Endothelial cell of umbilical vein (primary cell): ENCODE results near the gene TIMM29. TPM values are rescaled to one million over a fixed set of nuclear protein-coding genes. Genes with fewer than 3 reads are reported as not detected.

Source experiments
- BruUV-seq: library from RNA; stranded (reverse); fragments of 400-500 nt; replicated peaks from 2 replicates; lab custom pipeline; 2021; lab: Mats Ljungman, UMichigan
- CTCF ChIA-PET: fragments of 300-600, 350-600 bp; sonication (Branson Sonifier 250); formaldehyde crosslinking; loops from one replicate; lab custom pipeline; 2021; ENCODE audit warnings: antibody characterized with exemption, inconsistent platforms; lab: Charles Lee
- POLR2A ChIA-PET: fragments of 300-600, 350-600 bp; sonication (Branson Sonifier 250); formaldehyde crosslinking; loops from one replicate; lab custom pipeline; 2021; ENCODE audit warnings: antibody characterized with exemption, inconsistent platforms; lab: Charles Lee
- DNase-seq: peaks from one replicate; pipeline ENCODE4 v3.0.0-alpha.2; 2011; ENCODE audit warnings: low read depth, low spot score
- FAIRE-seq: peaks from 2 replicates; lab custom pipeline; 2011; peaks lifted over from hg19 to GRCh38; lab: Jason Lieb, UNC
- H2AFZ ChIP-seq: 2 replicates; pipeline ENCODE4 v1.6.0; 2012; ENCODE audit warnings: low read depth, low read length, control low read depth, inconsistent platforms
- H3K27ac ChIP-seq: 2 replicates; pipeline ENCODE4 v1.5.1; 2011; ENCODE audit warnings: low read depth, mild to moderate bottlenecking, control low read depth, low read length, moderate library complexity; ENCODE audit not compliant: insufficient read depth
- H3K27me3 ChIP-seq, 2 experiments: 2 replicates each; pipeline versions ENCODE4 v1.6.0 to v1.6.1; 2011; ENCODE audit warnings: low read length in 2 of 2, mixed read lengths in 1 of 2; ENCODE audit not compliant: control insufficient read depth in 2 of 2, insufficient read depth in 2 of 2
- H3K36me3 ChIP-seq, 2 experiments: 2 replicates in 1 of 2; 3 replicates in 1 of 2; pipeline ENCODE4 v1.5.1; 2011; ENCODE audit warnings: low read length in 2 of 2, mild to moderate bottlenecking in 1 of 2, moderate library complexity in 1 of 2; ENCODE audit not compliant: control insufficient read depth in 2 of 2, insufficient read depth in 2 of 2; ENCODE audit errors: extremely low read depth in 1 of 2
- H3K4me1 ChIP-seq: 3 replicates; pipeline ENCODE4 v1.5.1; 2011; ENCODE audit warnings: mild to moderate bottlenecking, low read length; ENCODE audit not compliant: control insufficient read depth, insufficient read depth; ENCODE audit errors: extremely low read depth
- H3K4me2 ChIP-seq: 2 replicates; pipeline ENCODE4 v1.6.1; 2011; ENCODE audit warnings: low read length, control low read depth, mixed read lengths; ENCODE audit not compliant: insufficient read depth
- H3K4me3 ChIP-seq, 3 experiments: fragments of 200-600 bp in 1 of 3; sonication (generic), shearing (Covaris generic) in 1 of 3; replicated peaks in 1 of 3; 2 replicates each; pipeline ENCODE4 v1.5.1; 2011 to 2016; ENCODE audit warnings: control low read depth in 3 of 3, low read length in 3 of 3, mild to moderate bottlenecking in 2 of 3, inconsistent platforms in 1 of 3, low read depth in 1 of 3, moderate library complexity in 1 of 3; ENCODE audit not compliant: insufficient read depth in 1 of 3
- H3K79me2 ChIP-seq: 2 replicates; pipeline ENCODE4 v1.6.0; 2012; ENCODE audit warnings: low read length, inconsistent platforms; ENCODE audit not compliant: control insufficient read depth, insufficient read depth
- H3K9ac ChIP-seq: replicated peaks from 2 replicates; pipeline ENCODE3; 2011; ENCODE audit warnings: low read length, control low read depth; ENCODE audit not compliant: insufficient read depth; ENCODE audit errors: extremely low read depth
- H3K9me1 ChIP-seq: replicated peaks from 3 replicates; pipeline ENCODE4 v1.6.0; 2011; ENCODE audit warnings: mild to moderate bottlenecking, low read length; ENCODE audit not compliant: control insufficient read depth, insufficient read depth; ENCODE audit errors: extremely low read depth
- H3K9me3 ChIP-seq: replicated peaks from 2 replicates; pipeline ENCODE4 v1.5.1; 2012; ENCODE audit warnings: low read length, inconsistent platforms; ENCODE audit not compliant: control insufficient read depth, insufficient read depth
- H4K20me1 ChIP-seq: replicated peaks from 2 replicates; pipeline ENCODE3; 2011; ENCODE audit warnings: mild to moderate bottlenecking, low read length; ENCODE audit not compliant: control insufficient read depth, insufficient read depth; ENCODE audit errors: extremely low read depth
- FOS ChIP-seq: IDR thresholded peaks from 2 replicates; pipeline ENCODE4 v1.6.1; 2011; ENCODE audit warnings: mild to moderate bottlenecking, low read length, moderate library complexity, borderline replicate concordance; ENCODE audit not compliant: insufficient read depth
- GATA2 ChIP-seq: IDR thresholded peaks from 2 replicates; pipeline ENCODE4 v1.7.0; 2011; ENCODE audit warnings: low read depth, mild to moderate bottlenecking, moderate library complexity, mixed read lengths, low read length; ENCODE audit not compliant: insufficient read length, insufficient read depth
- JUN ChIP-seq: IDR thresholded peaks from 2 replicates; pipeline ENCODE4 v1.6.1; 2011; ENCODE audit warnings: borderline replicate concordance, low read depth; ENCODE audit not compliant: insufficient read length, insufficient read depth
- MYC ChIP-seq: IDR thresholded peaks from one replicate; pipeline ENCODE4 v1.6.1; 2011; ENCODE audit warnings: mild to moderate bottlenecking, low read depth, low read length
- POLR2A ChIP-seq: IDR thresholded peaks from 2 replicates; pipeline ENCODE4 v1.6.1; 2012; ENCODE audit warnings: low read depth, mild to moderate bottlenecking, control low read depth, low read length
- POLR2AphosphoS5 ChIP-seq: IDR thresholded peaks from 2 replicates; pipeline ENCODE4 v1.6.1; 2012; ENCODE audit warnings: low read depth, mild to moderate bottlenecking, control low read depth, low read length, moderate library complexity; ENCODE audit not compliant: insufficient read depth
- dilution Hi-C: fragments of 300-500 bp; cut with MboI; formaldehyde crosslinking; loops from one replicate; pipeline ENCODE4 v1.15.0; 2019; ENCODE audit warnings: low sequenced_read_pairs; ENCODE audit not compliant: extremely low pct_ligation_motif_present
- intact Hi-C: fragments of 100-400 bp; cut with micrococcal nuclease; formaldehyde crosslinking; loops from one replicate; pipeline ENCODE4 v1.10.0; 2022
- polyA plus RNA-seq, 4 experiments: library from polyadenylated mRNA; depleted of rRNA in 3 of 4; stranded (reverse) in 3 of 4; unstranded in 1 of 4; fragments of >200 nt; gene quantifications; 2 replicates each; pipeline versions ENCODE4 v1.2.1 to v1.2.3, GENCODE V29; 2011 to 2012; ENCODE audit warnings: missing spikeins in 1 of 4
- total RNA-seq: library from RNA; stranded (reverse); gene quantifications from 2 replicates; pipeline ENCODE4 v1.2.3, GENCODE V29; 2021
- TF ChIP-seq, protein P1 (sequence below), 2 donors: IDR thresholded peaks; 1 replicate in 1 of 2; 2 replicates in 1 of 2; pipeline ENCODE4 v1.5.1; 2011; ENCODE audit warnings: low read length in 2 of 2, mild to moderate bottlenecking in 2 of 2, moderate library complexity in 2 of 2, control low read depth in 1 of 2, inconsistent platforms in 1 of 2, low read depth in 1 of 2; ENCODE audit not compliant: insufficient read depth in 1 of 2; ENCODE audit errors: extremely low read depth in 1 of 2
- TF ChIP-seq, protein P2 (sequence below): IDR thresholded peaks from 2 replicates; pipeline ENCODE4 v1.6.1; 2011; ENCODE audit not compliant: insufficient read depth, insufficient read length

The TIMM29 gene
- total and polyA plus RNA-seq, 2 donors (not counting 3 experiments of a cell fraction or from before 2014, with no cell fraction given) = 10.7 to 20.6 TPM

DNA sequence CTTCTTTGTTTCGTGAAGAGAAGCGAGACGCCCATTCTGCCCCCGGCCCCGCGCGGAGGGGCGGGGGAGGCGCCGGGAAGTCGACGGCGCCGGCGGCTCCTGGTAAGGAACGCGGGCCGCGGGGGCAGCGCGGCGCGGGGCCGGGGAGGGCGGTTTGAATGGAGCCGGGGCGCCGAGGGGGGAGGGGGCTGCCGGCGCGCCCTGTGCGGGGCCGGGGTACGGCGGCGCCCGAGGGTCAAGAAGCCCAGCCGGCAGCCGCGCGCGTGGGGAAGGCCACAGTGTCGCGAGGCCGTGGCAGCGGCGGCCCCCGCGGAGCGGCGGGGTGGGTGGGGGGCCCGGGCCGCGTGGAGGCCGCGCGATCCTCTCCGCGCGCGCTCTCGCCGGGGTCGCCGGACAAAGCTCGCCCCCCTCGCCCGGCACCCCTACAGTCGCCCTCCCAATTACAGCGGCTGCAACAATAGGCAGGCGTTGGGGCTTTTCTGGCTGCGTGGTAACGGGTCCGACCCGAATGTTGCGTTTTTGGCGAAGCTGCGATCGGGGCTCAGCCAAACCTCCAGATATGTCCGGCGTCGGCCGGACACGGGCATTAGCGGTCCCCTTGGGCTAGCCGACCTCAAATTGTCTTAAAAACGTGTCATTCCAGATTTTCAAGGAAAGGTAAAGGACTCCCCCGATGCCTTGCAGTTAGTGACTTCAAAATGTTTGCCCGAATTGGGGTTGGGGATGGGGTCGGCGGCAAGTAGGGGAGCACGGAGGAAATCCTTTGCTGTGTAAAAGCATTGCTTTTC lies 32.7 kb downstream of the TIMM29 start:
- Histone ChIP-seq H3K4me1 (peaks cover 9% of the 10 kb centered on the region), H3K9me3 (no peaks in the 10 kb centered on the region), H3K4me2 (peak overlapping the region; percentile 77), H3K9ac (peak overlapping the region; percentile 89), H3K27ac (peak overlapping the region; percentile 45), H3K36me3 (no peaks in the 10 kb centered on the region), H3K9me1 (no peaks in the 10 kb centered on the region), H4K20me1 (peaks cover 6% of the 10 kb centered on the region), H2AFZ (peak overlapping the region; percentile 37), H3K4me3 (peak overlapping the region; percentile 68 to 100 (median 98)), H3K79me2 (peaks cover 51% of the 10 kb centered on the region), H3K27me3 (no peaks in the 10 kb centered on the region)
- no TSS peak for BruUV-seq
- intact Hi-C loops (no loop called here), dilution Hi-C loops (no loop called here)
- no peak for FAIRE-seq
- ChIA-PET CTCF (interaction anchor here (0.7 to 4.7 kb wide), 7 partner anchors 14 to 75 kb away, joined by 3 to 35 read pairs (median 4); no protein-coding TSS in a partner anchor), POLR2A (no interaction called here)
- DNase-seq = no peak
- TF ChIP-seq, protein P1, sequence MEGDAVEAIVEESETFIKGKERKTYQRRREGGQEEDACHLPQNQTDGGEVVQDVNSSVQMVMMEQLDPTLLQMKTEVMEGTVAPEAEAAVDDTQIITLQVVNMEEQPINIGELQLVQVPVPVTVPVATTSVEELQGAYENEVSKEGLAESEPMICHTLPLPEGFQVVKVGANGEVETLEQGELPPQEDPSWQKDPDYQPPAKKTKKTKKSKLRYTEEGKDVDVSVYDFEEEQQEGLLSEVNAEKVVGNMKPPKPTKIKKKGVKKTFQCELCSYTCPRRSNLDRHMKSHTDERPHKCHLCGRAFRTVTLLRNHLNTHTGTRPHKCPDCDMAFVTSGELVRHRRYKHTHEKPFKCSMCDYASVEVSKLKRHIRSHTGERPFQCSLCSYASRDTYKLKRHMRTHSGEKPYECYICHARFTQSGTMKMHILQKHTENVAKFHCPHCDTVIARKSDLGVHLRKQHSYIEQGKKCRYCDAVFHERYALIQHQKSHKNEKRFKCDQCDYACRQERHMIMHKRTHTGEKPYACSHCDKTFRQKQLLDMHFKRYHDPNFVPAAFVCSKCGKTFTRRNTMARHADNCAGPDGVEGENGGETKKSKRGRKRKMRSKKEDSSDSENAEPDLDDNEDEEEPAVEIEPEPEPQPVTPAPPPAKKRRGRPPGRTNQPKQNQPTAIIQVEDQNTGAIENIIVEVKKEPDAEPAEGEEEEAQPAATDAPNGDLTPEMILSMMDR (IDR thresholded peaks at IDR 0.05; ENCODE audit: extremely low read depth in 1 of 2, insufficient read depth in 1 of 2, low read depth in 1 of 2, low read length in 2 of 2) = no peak
- TF ChIP-seq FOS (no peak), POLR2AphosphoS5 (no peak), GATA2 (no peak), JUN (no peak), POLR2A (peak; percentile 50), MYC (no peak)
- TF ChIP-seq, protein P2, sequence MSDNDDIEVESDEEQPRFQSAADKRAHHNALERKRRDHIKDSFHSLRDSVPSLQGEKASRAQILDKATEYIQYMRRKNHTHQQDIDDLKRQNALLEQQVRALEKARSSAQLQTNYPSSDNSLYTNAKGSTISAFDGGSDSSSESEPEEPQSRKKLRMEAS = no peak
